ELR (cell line): ENCODE data around the gene FTCD.
"Not testable (repeated sequence)": the region's sequence is repeated elsewhere in the genome, so short reads cannot be mapped to it uniquely, and the experiment has no call there.

ENCODE experiments used
- DNase-seq: peaks from one replicate; pipeline ENCODE4 v3.0.0-alpha.2; 2015; ENCODE audit warnings: low read depth

The FTCD gene

DNA sequence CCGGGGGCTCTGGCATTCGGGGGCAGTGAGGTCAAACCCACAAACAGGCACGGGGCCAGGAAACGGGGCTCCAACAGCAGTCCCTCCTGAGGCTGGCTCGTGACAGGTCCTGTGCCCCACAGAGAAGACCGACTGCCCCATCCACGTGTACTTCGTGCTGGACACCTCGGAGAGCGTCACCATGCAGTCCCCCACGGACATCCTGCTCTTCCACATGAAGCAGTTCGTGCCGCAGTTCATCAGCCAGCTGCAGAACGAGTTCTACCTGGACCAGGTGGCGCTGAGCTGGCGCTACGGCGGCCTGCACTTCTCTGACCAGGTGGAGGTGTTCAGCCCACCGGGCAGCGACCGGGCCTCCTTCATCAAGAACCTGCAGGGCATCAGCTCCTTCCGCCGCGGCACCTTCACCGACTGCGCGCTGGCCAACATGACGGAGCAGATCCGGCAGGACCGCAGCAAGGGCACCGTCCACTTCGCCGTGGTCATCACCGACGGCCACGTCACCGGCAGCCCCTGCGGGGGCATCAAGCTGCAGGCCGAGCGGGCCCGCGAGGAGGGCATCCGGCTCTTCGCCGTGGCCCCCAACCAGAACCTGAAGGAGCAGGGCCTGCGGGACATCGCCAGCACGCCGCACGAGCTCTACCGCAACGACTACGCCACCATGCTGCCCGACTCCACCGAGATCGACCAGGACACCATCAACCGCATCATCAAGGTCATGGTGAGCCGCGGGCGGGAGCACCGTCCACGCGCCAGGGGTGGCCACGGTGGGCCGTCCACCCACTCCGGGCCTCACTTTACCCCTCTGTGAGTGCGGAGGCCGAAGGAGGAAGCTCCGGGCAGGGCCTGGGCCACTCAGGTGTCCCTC lies 43.3 kb downstream of the FTCD start:
- no peak for DNase-seq

DNA sequence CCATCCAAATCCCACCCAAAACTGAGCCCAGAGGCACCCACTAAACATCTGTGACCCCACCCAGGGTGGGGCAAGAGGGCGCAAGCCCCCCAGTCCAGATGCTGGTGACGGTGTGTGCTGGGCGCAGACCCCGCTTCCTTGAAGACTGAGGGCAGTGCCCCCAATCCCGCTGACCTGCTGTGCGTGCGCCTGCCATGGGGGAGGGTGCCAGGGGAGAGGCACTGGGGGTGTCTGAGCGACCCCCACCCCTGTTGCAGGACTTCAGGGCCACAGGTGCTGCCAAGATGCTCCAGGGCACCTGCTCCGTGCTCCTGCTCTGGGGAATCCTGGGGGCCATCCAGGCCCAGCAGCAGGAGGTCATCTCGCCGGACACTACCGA lies 44.2 kb downstream of the FTCD start:
- no peak for DNase-seq

DNA sequence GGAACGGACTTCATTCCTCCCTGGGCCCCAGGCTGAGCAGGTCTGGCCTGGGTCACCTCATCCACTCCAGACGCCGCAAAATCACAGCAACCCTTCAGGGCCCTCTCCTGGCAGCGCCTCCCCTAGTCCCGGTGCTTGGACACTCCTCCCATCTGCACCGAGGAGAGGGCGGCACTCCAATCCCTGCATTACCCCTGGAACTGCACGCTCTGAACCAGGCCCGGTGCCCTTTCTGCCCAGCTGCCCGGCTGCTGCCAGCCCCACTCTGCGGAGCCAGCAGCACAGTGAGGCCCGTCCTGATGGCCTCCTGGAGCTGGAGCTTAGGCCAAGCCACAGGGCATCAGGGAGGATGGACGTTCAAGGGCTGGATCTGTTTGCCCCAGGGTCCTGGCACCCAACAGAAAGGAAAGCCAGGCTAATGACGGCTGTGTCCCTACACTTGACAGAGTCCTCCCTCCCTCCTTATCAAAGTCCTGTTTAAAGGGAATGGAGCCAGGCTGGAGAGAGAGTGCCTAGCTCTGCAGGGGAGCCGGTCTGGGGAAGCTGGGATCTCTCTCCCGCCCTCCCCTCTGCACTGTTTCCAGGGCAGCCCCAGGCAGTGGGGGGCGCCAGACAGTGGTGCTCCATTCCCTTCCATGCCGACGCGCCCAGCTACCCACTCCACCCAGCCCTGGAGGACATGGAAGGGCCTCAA lies 44.7 kb downstream of the FTCD start:
- DNase-seq, result no peak

DNA sequence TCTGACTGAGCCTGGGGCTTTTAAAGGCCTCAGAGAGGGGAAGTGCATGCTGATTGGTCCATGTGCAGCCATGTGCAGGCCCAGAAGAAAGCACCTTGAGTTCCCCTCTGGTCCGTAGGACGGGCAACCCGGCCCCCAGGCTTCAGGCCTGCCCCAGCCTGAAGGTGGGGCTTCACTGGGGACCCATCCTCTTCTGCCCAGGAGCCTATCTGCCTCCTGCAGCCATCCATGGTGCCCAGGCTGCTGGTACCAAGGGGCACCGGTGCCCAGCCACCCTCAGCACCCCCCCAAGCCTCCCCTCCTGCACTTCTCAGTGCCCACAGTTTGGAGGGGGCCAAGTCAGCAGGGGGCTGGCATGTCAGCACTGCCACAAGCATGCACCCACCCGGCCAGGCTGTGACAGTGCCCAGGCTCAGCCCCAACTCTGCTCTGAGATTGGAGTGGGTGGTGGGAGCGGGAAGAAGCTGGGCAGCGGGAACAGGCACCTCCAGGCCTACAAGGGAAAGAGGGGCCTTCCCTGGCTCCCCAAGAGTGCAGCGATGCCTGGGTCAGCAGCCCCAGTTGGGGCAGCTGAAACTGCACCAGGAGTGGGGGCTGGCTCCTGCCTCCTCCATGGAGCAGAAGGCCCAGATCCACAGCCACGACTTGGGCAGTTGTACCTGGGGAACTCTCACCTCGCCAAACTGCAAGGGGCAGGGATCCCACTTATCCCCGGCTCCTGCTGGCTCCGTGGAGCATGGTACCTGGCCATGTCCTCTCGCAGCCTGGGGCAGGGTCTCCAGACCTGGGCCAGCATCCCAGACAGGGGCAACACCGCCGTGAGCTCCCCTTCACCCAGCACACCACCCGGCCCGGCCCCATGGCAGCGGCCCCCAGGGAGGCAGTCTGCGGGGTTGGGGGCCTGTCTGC lies 45.8 kb downstream of the FTCD start:
- no peak for DNase-seq

DNA sequence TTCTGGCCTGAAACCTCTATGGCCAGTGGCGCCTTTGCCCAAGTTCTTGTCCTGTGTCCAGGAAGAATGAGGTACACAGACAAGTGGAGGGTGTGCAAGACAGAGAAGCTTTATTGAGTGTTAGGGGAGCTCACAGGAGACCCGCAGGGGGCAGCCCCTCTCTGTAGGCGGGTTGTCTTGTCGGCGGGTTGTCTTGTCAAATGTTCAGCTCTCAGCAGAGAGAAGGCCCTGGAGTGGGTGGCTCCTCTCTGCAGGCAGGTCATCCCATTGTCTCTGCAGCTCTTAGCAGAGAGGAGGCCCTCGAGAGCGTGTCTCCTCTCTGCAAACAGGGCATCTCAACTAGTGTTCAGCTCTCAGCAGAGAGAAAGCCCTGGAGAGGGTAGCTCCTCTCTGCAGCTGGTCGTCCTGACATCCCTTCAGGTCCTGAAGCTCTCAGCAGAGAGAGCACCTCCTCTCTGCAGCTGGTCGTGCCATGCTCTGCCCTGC lies 46.5 kb downstream of the FTCD start:
- no peak for DNase-seq

DNA sequence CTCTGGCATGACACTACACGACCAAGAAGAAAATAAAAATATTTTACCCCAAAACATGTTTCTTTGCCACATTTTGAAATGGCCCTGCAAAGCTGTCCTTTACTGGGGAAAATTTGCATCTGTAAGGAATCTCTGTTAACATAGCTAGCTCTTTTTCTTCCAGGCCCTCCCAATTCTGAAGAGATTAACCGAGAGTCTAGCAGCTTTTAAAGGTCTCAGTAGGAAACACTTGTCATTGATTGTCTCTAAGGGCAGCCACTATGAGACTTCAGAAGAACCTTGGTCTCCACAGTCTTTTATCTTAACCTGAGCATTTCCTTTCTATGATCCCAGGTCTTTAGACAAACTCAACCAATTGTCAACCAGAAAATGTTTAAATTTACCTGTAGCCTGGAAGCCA lies 48.0 kb downstream of the FTCD start:
- DNase-seq, result not testable (repeated sequence)

DNA sequence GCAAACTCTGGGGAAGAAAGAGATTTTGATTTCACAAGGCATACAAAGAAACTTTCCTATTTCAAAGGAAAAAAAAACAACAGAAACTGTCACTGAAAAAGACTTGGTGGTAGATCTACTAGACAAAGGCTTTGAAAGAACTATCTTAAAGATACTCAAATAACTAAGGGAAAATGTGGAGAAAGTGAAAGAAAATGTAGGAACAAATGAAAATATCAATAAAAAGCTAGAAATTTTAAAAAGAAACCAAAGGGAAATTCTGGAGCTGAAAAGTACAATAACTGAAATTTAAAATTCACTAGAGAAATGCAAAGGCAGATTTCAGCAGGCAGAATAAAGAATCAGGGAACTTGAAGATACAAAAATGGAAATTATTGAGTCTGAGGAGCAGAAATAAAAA lies 51.3 kb downstream of the FTCD start:
- DNase-seq, result no peak

DNA sequence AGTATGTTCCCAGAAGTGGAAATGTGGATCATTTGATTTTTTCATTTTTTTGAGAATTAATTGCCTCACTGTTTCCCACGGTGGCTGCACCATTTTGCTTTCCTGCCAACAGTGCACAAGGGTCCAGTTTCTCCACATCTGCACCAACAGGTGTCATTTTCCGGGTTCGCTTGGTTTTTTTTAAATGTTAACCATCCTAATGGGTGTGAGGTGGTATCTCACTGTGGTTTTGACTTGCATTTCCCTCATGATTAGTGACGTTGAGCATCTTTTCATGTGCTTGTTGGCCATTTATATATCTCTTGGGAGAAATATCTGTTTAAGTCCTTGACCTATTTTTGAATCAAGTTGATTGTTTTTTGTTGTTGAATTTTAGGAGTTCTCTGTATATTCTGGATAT lies 54.5 kb downstream of the FTCD start:
- DNase-seq, result no peak

DNA sequence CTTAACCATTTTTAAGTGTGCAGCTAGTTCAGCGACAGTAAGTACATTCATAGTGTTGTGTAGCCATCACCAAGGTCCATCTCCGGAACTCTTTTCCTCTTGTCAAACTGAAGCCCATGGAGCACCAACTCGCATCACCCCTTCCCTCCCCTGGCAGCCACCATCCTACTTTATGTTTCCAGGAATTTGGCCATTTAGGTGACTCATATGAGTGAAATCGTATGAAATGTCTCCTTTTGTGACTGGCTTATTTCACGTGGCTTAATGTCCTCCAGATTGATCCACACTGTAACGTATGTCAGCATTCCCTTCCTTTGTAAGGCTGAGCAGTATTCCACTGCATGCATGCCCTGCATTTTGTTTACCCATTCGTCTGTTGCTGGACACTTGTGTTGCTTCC lies 55.0 kb downstream of the FTCD start:
- peak; percentile 76 for DNase-seq

DNA sequence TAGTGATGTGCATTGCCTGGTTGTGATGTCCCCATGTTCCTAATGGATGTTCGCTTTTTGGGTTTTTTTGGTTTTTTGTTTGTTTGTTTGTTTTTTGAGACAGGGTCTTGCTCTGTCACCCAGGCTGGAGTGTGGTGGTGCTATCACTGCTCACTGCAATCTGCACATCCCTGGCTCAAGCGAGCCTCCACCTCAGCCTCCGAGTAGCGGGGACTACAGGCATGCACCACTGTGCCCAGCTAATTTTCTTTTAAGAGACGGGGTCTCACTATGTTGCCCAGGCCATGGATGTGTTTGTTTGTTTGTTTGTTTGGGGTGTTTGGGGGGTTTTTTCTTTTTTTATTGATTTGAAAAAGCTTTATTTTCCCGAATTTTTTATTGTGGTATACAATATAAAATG lies 55.4 kb downstream of the FTCD start:
- no peak for DNase-seq

DNA sequence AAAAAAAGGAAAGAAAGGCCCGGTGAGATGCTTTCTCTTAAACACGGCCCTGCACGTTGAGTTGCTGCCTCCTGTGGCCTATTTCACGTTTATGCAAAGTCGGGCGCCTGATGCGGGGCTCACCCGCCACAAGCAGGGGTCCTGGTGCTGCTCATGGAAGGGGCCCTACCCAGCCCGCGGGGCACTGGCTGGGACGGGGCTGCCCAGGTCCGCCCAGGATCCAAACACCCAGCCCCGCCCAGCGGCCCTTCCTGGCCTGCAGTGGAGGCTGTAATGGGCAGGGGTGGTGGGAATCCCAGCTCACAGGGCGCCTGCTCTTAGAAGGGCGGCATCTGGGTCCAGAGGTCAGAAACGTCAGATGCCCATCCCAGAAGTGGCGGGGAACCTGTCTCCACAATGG lies 55.9 kb downstream of the FTCD start:
- DNase-seq, result peak; percentile 54

DNA sequence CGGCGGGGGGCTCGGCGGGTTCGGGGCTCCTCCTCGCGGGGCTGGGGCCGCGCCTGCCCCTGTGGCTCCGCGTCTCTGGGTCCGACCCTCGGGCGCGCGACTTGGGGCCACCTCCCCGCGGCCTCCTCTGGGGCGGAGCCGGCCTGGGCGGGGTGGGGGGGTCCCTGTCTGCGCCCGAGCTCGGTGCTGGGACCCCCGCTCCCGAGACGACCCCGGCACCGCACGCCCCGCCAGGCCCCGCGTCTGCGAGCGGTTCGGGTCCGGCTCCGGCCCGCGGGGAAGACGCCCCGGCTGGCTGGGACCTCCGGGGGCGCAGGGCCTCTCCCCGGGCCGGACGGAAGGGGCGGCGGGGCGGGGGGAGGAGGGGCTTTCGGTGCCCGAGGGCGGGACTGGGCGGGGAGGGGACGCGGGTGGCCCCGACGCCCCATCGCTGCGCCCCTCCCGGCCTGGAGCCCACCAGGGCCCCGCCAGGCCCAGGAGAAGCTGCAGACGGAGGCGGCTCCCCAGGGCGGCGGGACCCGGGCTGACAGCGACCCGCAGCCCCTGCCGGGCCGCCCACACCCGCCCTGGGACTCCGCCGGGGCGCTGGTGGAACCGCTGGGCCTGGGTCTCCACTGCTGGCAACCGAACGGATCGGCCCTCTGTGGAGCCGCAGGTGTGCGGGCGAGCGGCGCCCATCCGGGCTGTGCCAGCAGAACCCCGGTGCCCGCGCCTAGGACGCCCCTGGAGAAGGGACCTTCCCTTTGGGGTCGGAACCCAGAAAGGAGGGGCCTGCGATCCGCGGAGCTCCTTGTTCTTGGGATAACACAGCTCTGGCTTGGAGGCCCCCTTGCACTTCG lies 56.9 kb downstream of the FTCD start:
- DNase-seq, result peak; percentile 49

DNA sequence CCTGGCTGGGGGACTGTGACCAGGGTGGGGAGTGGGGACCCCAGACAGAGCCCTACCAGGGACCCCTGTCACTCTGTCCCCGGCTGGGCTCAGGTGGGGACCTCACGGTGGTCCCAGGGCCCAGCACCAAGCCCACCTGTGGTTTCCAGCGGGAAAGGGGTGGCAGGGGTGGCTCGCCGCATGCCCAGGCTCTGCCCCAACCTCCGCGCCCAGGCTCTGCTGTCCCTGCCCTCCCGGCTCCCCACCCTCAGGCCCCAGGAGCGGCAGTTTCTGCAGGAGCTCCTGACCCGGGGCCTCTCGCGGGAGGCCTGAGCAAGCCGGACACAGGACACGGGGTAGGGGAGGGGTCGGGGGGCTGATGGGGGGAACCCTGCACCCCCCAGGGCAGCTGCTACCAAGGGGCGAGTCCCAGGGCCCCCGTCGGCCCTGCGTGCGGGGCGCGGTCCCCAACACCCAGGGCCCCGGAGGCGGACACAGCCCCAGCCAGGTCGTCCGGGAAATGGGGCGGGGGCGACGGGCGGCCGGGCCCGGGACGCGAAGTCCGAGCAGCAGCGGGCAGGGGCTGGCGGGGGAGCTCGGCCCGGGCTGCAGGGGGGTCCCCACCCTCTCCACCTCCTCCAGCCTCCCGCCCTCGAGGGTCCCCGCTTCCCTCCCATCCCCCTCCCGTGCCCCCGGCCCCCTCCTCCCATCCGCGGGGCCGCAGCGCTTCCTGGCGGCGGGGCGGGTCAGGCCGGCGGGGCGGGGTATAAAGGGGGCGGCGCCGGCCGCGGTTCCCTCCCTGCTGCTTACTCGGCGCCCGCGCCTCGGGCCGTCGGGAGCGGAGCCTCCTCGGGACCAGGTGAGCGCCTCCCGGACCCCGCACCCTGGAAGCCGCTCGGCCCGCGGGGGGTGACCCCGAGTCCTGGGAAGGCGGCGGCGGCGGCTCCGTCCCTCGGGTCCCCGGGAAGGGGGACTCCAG lies 57.8 kb downstream of the FTCD start, which contains the start of gene COL6A2:
TSS of gene COL6A2 (plus strand) at position 777 of the 958 bp plus-strand sequence.
- DNase-seq, result peak; percentile 74

DNA sequence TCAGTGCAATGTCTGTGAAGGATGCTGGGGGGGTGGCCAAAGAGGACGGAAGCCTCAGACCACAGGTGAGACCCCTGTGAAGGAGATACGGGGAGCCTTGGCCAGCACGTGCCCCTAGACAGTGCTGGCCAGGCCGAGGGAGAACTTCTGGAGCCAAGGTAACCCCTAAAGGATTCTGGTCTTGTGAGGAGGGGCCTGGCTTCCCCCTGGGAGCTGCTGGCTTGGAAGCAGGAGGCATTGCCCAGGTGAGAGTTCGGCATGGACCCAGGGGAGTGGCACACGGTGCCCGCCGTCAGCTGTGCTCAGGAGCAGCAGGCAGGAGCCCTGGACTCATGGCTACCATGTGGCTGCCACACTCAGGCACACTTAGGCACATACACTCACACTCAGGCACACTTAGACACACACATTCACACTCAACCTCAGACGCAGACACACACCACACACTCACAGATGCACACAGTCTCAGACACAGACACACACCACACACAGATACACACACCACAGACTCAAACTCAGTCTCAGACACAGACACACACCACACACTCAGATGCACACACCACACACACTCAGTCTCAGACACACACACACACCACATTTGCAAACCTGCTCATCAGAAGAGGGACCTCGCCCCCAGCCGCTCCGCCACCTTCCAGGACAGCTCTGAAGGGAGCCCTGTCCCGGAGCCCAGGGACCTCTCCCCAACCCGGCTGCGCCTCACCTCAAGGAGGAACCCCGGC lies 58.6 kb downstream of the FTCD start:
- no peak for DNase-seq

DNA sequence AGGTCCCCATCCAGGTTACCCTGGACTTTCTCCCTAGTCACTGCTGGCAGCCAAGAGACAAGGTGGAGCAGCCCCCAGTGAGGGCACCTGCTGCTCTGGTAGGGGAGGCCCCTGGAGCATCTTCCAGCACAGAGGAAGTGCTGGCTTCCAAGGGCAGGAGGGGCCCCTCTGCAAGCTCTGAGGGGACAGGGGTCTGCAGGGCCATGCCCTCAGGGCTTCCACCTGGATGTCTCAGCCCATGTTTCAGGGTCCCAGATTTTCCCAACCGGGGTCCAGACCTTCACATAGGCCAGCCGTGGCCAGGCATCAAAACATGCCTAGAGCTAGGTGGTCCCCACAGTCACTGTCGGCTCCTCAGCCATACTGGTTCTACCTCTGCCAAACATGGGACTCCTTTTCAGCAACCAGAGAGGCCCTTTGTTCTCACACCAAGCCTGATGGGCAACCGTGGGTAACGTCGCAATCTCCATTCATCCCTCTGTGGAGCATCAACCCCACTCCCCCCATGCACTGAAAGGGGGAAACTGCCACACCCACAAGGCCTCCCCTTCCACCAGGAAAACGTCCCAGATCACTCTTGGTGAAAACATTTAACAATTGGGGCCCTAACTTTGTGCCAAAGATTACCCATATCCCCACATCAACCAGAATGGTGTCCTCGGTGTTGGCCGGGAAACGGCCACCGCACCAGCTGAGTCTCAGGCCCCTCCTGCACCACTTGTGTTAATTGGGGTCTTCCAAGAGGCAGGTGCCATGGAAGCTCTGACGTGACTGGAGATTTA lies 59.4 kb downstream of the FTCD start:
- DNase-seq, result no peak

DNA sequence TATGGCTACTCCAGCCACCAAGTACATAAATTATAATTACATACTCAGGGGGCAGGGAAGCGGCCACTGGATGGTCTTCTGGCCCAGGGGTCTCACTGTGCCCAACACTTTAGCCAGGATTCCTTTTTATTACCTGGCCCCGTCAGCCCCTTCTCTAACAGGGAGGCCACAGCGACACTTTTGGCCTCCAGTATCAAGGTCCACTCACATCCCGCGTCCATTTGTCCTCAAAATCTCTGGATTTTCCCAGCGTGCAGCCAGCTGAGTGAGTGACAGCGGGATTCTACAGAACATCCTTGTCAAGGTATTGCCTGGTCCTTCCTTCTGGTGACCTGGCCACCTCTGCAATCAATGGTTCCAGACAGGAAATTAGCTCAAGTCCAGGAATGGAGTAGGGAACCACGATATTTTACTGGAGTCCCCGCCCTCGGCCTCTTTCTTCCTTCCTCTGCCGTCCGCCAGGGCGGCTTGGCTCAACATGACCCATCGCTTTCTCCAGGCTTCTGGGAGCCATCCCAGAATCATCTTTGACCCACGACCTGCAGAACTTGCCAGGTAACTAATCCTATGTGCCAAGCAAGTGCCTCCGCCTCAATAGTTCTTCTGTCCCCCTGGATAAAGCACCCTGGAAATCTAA lies 60.2 kb downstream of the FTCD start:
- no peak for DNase-seq

DNA sequence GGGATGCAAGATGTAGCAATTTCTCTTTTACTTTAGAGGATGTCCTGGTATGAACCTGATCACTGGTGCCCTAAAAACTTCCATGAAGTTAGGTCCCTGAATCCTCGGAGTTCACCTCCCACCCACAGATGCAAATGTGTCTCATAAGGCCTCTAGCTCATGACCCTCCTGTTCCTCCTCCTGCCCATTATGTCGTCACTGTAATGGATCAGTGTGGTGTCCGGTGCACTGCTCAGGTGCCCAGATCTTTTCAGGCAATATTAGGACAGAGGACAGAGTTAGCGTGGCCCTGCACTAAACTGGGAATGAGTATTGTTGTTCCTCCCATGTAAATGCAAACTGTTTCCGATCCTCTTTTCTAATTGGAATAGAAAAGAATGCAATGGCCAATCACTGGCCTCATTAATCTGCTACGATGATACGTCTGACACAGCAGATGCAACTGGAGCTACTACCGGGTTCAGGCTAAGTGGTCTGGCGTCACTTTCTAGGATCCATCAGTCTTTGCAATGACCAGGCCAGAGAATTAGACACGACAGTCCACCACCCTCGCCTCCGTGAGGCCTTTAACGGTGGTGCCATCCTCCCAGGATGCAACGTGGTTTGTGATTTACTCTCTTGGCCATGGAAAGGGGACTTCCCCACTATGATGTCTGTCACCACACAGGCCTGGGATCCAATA lies 60.8 kb downstream of the FTCD start:
- DNase-seq, result no peak
